ENCODE data around the gene MALL.
"Not testable (repeated sequence)": the region's sequence is repeated elsewhere in the genome, so short reads cannot be mapped to it uniquely, and the experiment has no call there.

MALL gene

DNA sequence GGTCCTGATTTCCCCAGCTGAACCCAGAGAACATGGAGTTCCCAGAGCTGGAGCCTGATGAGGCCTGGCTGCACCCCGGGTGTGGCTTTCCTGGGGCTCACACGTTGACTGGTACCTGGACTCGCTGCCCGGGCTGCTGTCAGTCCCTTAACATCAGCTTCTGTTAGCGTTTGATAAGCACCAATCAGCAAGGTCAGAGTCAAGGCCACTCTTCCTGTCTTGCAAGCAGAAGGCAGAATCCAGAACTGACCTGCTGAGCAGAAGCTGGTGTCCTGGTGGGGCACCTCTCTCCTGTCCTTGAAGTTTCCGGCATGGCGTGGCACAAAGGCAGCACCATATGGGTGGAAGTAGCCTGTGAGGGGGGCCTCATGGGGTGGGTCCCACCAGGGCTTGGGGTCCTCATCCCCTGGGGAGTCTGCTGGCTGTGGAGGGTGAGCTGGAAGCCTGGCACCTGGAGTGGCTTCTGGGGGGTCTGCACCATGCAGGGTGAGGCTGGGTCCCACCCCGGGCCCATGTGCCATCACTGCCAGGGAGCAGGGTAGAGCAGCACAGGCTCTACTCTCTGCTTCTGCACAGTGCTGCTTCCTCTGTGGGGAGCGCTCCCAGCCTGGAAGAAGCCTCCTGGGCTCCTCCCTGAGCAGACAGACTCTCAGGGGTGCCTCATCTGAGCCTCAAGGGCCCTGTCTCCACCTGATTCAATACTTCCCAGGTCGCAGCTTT is 73.5 kb downstream of the MALL start:
- H3K9me3 ChIP-seq (ENCODE audit: control insufficient read depth, low read length); H3K27me3 ChIP-seq (replicated peaks; ENCODE audit: control insufficient read depth, insufficient read depth, low read length); H3K4me3 ChIP-seq (ENCODE audit: low read length); H3K4me1 ChIP-seq (ENCODE audit: control insufficient read depth, insufficient read depth, low read length); H3K36me3 ChIP-seq (ENCODE audit: control insufficient read depth, insufficient read depth, low read length, severe bottlenecking); H3K9ac ChIP-seq (ENCODE audit: low read length); DNase-seq (ENCODE audit: low read depth): not testable (repeated sequence)

DNA sequence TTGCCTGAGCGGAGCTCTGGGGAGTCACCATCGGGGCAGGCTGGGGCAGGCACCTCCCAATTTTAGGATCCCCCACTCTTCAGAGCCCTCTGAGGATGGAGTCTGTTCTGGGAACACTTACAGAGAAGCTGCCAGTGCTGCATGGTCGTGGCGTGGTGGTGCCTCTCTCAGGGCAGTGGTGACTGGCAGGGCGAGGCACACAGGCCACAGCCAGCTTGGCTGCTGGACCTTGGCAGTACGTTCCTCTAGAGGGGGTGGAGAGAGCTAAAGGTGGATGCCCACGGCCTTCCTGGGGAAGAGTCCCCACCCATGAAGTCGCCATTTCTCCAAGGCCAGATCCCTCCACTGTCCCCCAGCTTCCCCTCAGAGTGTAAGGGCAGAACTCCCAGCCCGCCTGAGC is 78.3 kb downstream of the MALL start:
- DNase-seq (ENCODE audit: low read depth); H3K9me3 ChIP-seq (ENCODE audit: control insufficient read depth, low read length); H3K9ac ChIP-seq (ENCODE audit: low read length); H3K4me1 ChIP-seq (ENCODE audit: control insufficient read depth, insufficient read depth, low read length); H3K36me3 ChIP-seq (ENCODE audit: control insufficient read depth, insufficient read depth, low read length, severe bottlenecking); H3K27me3 ChIP-seq (replicated peaks; ENCODE audit: control insufficient read depth, insufficient read depth, low read length); H3K4me3 ChIP-seq (ENCODE audit: low read length): not testable (repeated sequence)

DNA sequence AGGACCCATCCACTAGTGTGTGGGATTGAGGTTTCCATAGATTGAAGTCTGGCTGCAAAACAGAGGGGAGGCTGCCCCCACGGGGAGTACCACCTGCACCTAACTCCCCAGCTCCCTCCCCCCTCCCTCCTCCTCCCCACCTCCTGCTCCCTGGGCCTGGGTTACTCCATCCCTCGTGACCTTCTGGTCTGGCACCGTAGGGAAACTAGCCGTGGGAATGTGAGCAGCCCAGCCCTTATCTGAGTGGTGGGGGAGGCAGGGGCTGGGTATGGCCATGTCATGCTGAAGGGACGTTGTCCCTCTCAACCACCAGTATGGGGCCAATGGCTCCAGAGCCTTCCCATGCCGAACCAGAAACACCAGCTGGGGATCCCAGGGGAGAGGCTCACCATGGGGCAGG is 80.2 kb downstream of the MALL start:
- not testable (repeated sequence) for H3K9me3 ChIP-seq (ENCODE audit: control insufficient read depth, low read length); H3K4me1 ChIP-seq (ENCODE audit: control insufficient read depth, insufficient read depth, low read length); H3K36me3 ChIP-seq (ENCODE audit: control insufficient read depth, insufficient read depth, low read length, severe bottlenecking); H3K9ac ChIP-seq (ENCODE audit: low read length); H3K27me3 ChIP-seq (replicated peaks; ENCODE audit: control insufficient read depth, insufficient read depth, low read length); DNase-seq (ENCODE audit: low read depth); H3K4me3 ChIP-seq (ENCODE audit: low read length)

DNA sequence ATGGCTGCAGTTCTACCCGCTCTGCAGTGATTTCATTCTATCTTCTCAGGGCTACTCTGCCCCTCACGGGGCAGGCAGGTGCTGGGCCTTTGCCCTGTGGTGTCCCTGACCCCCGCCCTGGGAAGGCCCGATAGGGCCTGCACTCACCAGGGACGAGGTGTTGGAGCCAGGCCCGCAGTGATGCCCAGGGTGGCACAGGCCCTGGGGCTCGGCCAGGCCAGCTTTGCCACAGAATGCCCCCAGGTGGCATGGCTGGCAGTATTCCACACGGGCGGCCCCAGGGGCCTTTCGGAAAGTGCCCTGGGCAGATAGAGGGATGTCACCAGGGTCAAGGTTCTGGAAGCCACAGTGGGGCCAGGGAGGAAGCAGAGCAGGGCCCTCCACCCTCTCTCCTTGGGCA is 80.7 kb downstream of the MALL start:
- not testable (repeated sequence) for H3K4me1 ChIP-seq (ENCODE audit: control insufficient read depth, insufficient read depth, low read length); H3K9ac ChIP-seq (ENCODE audit: low read length); H3K27me3 ChIP-seq (replicated peaks; ENCODE audit: control insufficient read depth, insufficient read depth, low read length); DNase-seq (ENCODE audit: low read depth); H3K36me3 ChIP-seq (ENCODE audit: control insufficient read depth, insufficient read depth, low read length, severe bottlenecking); H3K9me3 ChIP-seq (ENCODE audit: control insufficient read depth, low read length); H3K4me3 ChIP-seq (ENCODE audit: low read length)

All from adipocyte (in vitro differentiated cells).